Tibial nerve (tissue), 4 donors: ENCODE results near the gene ZNF318.
"Not testable (repeated sequence)": the region's sequence is repeated elsewhere in the genome, so short reads cannot be mapped to it uniquely, and the experiment has no call there.

ENCODE experiments used
- CTCF ChIP-seq, 5 experiments: fragments of 200-600 bp in 3 of 5; fragments of 450-650 bp in 2 of 5; sonication (generic) in 3 of 5; IDR thresholded peaks; one replicate each; pipeline ENCODE4 v1.5.1; 2016 to 2019; ENCODE audit warnings: antibody characterized with exemption in 5 of 5, mild to moderate bottlenecking in 3 of 5, moderate library complexity in 2 of 5
- EP300 ChIP-seq, 2 donors: sonication (generic); formaldehyde crosslinking; IDR thresholded peaks; one replicate each; pipeline ENCODE4 v1.6.1; 2017; ENCODE audit warnings: antibody characterized with exemption in 2 of 2, mild to moderate bottlenecking in 1 of 2
- POLR2A ChIP-seq, 2 donors: fragments of 450-650 bp; IDR thresholded peaks; one replicate each; pipeline ENCODE4 v1.6.1; 2017; ENCODE audit warnings: antibody characterized with exemption in 2 of 2, mild to moderate bottlenecking in 2 of 2, moderate library complexity in 2 of 2

GRCh38 chr6:43410776-43411175 is 41.3 kb upstream of the ZNF318 start:
- TF ChIP-seq CTCF, POLR2A, EP300 (IDR thresholded peaks at IDR 0.05): not testable (repeated sequence)
